Vagina (tissue), 2 donors: ENCODE results near the gene ZNF175.
"Not testable (repeated sequence)": the region's sequence is repeated elsewhere in the genome, so short reads cannot be mapped to it uniquely, and the experiment has no call there.

Experiments
- CTCF ChIP-seq, 3 experiments: fragments of 450-650 bp in 2 of 3; fragments of 200-600 bp in 1 of 3; sonication (generic) in 1 of 3; IDR thresholded peaks; one replicate each; pipeline ENCODE4 v1.5.1; 2017 to 2019; ENCODE audit warnings: antibody characterized with exemption in 3 of 3, mild to moderate bottlenecking in 2 of 3, moderate library complexity in 2 of 3
- POLR2A ChIP-seq, 2 donors: fragments of 450-650 bp; IDR thresholded peaks; one replicate each; pipeline ENCODE4 v1.6.1; 2017; ENCODE audit warnings: antibody characterized with exemption in 2 of 2, mild to moderate bottlenecking in 2 of 2, moderate library complexity in 2 of 2

DNA sequence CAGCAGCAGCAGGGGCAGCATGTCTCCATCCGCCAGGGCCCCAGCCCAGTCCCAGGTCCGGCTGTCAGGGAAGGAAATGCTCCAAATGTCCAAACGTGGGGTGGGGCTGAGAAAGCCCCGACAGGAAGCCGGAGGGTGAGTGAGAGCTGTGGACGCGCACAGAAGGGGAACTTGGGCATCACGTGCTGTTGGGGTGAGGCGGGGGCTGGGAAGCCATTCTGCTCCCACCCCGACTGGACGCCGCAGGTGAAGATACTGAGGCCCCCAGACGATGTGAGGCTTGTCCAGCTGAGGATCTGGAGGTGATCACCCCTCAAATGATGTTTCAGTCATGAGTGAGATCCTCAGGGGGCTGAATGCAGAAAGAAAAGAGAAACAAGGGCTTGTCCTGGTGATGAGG, 59.2 kb downstream of the ZNF175 start, which contains the start of gene SIGLEC5:
- not testable (repeated sequence) for TF ChIP-seq POLR2A, CTCF (IDR thresholded peaks at IDR 0.05)
